ENCODE data around the gene TAF11.

DNA sequence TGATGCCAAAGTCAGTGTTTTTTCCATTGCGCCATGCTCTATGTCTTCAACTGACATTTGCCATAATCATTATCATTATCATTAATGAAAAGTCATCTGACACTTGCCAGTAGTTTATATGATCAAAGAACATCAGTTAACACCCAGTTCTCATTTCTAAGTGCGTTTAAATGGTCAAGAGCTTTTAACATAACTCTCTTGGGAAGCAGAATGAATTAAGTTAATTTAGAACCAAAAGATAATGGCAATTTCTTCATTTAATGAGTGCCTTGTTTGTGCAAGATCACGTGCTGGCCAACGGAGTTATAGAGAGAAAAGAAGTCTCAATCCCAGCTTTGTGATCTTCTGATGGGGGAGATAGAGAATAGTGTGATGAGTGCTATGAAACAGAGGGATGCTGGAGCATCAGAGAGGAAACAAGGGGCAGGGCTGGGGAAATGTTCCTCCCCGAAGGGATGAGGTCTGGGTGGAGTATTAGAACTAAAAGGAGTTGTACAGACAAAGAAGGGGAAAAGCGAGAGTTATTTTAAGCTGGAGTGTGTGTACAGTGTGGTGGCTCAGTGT is 21.6 kb upstream of the TAF11 start:
- no peak for TF ChIP-seq EGR1 (IDR thresholded peaks at IDR 0.05; ENCODE audit: low read depth in 2 of 2)
- TF ChIP-seq, protein P1, sequence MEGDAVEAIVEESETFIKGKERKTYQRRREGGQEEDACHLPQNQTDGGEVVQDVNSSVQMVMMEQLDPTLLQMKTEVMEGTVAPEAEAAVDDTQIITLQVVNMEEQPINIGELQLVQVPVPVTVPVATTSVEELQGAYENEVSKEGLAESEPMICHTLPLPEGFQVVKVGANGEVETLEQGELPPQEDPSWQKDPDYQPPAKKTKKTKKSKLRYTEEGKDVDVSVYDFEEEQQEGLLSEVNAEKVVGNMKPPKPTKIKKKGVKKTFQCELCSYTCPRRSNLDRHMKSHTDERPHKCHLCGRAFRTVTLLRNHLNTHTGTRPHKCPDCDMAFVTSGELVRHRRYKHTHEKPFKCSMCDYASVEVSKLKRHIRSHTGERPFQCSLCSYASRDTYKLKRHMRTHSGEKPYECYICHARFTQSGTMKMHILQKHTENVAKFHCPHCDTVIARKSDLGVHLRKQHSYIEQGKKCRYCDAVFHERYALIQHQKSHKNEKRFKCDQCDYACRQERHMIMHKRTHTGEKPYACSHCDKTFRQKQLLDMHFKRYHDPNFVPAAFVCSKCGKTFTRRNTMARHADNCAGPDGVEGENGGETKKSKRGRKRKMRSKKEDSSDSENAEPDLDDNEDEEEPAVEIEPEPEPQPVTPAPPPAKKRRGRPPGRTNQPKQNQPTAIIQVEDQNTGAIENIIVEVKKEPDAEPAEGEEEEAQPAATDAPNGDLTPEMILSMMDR (IDR thresholded peaks at IDR 0.05; ENCODE audit: low read depth, low read length, missing input control) = no peak
- no peak for TF ChIP-seq FOXA1 (IDR thresholded peaks at IDR 0.05)
- TF ChIP-seq, protein P2, sequence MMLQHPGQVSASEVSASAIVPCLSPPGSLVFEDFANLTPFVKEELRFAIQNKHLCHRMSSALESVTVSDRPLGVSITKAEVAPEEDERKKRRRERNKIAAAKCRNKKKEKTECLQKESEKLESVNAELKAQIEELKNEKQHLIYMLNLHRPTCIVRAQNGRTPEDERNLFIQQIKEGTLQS (IDR thresholded peaks at IDR 0.05) = no peak
- no peak for TF ChIP-seq RXRA (IDR thresholded peaks at IDR 0.05)
- TF ChIP-seq JUND (IDR thresholded peaks at IDR 0.05) = no peak
- TF ChIP-seq, protein P3, sequence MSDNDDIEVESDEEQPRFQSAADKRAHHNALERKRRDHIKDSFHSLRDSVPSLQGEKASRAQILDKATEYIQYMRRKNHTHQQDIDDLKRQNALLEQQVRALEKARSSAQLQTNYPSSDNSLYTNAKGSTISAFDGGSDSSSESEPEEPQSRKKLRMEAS (IDR thresholded peaks at IDR 0.05) = no peak
- TF ChIP-seq, protein P4, sequence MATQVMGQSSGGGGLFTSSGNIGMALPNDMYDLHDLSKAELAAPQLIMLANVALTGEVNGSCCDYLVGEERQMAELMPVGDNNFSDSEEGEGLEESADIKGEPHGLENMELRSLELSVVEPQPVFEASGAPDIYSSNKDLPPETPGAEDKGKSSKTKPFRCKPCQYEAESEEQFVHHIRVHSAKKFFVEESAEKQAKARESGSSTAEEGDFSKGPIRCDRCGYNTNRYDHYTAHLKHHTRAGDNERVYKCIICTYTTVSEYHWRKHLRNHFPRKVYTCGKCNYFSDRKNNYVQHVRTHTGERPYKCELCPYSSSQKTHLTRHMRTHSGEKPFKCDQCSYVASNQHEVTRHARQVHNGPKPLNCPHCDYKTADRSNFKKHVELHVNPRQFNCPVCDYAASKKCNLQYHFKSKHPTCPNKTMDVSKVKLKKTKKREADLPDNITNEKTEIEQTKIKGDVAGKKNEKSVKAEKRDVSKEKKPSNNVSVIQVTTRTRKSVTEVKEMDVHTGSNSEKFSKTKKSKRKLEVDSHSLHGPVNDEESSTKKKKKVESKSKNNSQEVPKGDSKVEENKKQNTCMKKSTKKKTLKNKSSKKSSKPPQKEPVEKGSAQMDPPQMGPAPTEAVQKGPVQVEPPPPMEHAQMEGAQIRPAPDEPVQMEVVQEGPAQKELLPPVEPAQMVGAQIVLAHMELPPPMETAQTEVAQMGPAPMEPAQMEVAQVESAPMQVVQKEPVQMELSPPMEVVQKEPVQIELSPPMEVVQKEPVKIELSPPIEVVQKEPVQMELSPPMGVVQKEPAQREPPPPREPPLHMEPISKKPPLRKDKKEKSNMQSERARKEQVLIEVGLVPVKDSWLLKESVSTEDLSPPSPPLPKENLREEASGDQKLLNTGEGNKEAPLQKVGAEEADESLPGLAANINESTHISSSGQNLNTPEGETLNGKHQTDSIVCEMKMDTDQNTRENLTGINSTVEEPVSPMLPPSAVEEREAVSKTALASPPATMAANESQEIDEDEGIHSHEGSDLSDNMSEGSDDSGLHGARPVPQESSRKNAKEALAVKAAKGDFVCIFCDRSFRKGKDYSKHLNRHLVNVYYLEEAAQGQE (IDR thresholded peaks at IDR 0.05) = no peak
- no peak for TF ChIP-seq YY1 (IDR thresholded peaks at IDR 0.05)
- no peak for TF ChIP-seq HNF4G (IDR thresholded peaks at IDR 0.05)
- TF ChIP-seq, protein P5, sequence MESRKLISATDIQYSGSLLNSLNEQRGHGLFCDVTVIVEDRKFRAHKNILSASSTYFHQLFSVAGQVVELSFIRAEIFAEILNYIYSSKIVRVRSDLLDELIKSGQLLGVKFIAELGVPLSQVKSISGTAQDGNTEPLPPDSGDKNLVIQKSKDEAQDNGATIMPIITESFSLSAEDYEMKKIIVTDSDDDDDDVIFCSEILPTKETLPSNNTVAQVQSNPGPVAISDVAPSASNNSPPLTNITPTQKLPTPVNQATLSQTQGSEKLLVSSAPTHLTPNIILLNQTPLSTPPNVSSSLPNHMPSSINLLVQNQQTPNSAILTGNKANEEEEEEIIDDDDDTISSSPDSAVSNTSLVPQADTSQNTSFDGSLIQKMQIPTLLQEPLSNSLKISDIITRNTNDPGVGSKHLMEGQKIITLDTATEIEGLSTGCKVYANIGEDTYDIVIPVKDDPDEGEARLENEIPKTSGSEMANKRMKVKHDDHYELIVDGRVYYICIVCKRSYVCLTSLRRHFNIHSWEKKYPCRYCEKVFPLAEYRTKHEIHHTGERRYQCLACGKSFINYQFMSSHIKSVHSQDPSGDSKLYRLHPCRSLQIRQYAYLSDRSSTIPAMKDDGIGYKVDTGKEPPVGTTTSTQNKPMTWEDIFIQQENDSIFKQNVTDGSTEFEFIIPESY (IDR thresholded peaks at IDR 0.05) = no peak
- no peak for TF ChIP-seq SP1 (IDR thresholded peaks at IDR 0.05)
- TF ChIP-seq HNF4A (conservative IDR thresholded peaks at IDR 0.05) = no peak

Measured in liver (tissue), 3 donors.